Psoas muscle (tissue), 8 donors: ENCODE results near the gene LNX1. TPM values are rescaled to one million over a fixed set of nuclear protein-coding genes. Genes with fewer than 3 reads are reported as not detected.

Experiments
- ATAC-seq, 4 donors: fragments of 200-7000 bp; cut with Tn5 transposase; one replicate each; pipeline ENCODE4 v1.9.1; 2020; ENCODE audit warnings: moderate library complexity in 3 of 4, mild to moderate bottlenecking in 2 of 4
- DNase-seq, 2 donors: peaks; one replicate each; pipeline ENCODE4 v3.0.0-alpha.2; 2020
- H3K27ac ChIP-seq: fragments of 200-600 bp; one replicate; pipeline ENCODE4 v1.8.0; 2022
- H3K27me3 ChIP-seq, 3 donors: fragments of 200-600 bp in 1 of 3; one replicate each; pipeline versions ENCODE4 v1.6.1 to v1.8.0; 2013 to 2022; ENCODE audit warnings: low read length in 2 of 3, mild to moderate bottlenecking in 2 of 3, moderate library complexity in 1 of 3; ENCODE audit not compliant: insufficient read depth in 3 of 3
- H3K36me3 ChIP-seq, 2 donors: fragments of 200-600 bp in 1 of 2; one replicate each; pipeline versions ENCODE4 v1.6.1 to v1.8.0; 2013 to 2022; ENCODE audit warnings: low read depth in 1 of 2, mild to moderate bottlenecking in 1 of 2, moderate library complexity in 1 of 2; ENCODE audit not compliant: insufficient read depth in 1 of 2
- H3K4me1 ChIP-seq: fragments of 200-600 bp; one replicate; pipeline ENCODE4 v1.8.0; 2022
- H3K4me3 ChIP-seq: fragments of 200-600 bp; one replicate; pipeline ENCODE4 v1.8.0; 2022; ENCODE audit warnings: mild to moderate bottlenecking
- H3K9me3 ChIP-seq: fragments of 200-600 bp; one replicate; pipeline ENCODE4 v1.8.0; 2022
- WGBS, 3 donors: extraction: QIAGEN DNeasy Blood & Tissue Kit; methylation state at CpG; one replicate each; pipeline versions ENCODE4 v1.1.6 to v1.1.7; 2013; 5-methylcytosine and 5-hydroxymethylcytosine counted together
- intact Hi-C, 2 donors: fragments of 100-400 bp; cut with DNase I; formaldehyde crosslinking; loops; one replicate each; pipeline versions ENCODE4 v1.11.0 to v1.14.2; 2022
- polyA plus RNA-seq, 3 donors: library from polyadenylated mRNA; stranded (reverse); fragments of 200-250 nt; gene quantifications; one replicate each; pipeline ENCODE4 v1.2.3, GENCODE V29; 2013
- total RNA-seq, 4 donors: library from RNA; stranded (reverse); fragmentation: NEBNext Ultra II Directional in 2 of 4; extraction: Animal tissue kit (Norgen Biotek cat#: 25700) in 2 of 4; gene quantifications; one replicate each; pipeline versions ENCODE4 v1.2.1 to v1.2.4, GENCODE V29; 2021 to 2023
- TF ChIP-seq, protein P1 (sequence below): fragments of 200-600 bp; IDR thresholded peaks from one replicate; pipeline ENCODE4 v1.8.0; 2022; ENCODE audit warnings: antibody characterized with exemption
- donor health status: healthy with polysubstance abuse.
- donor health status: DM: no; HTN: no; CAD: no; lungs with moderate emphysema.
- donor health status: Bipolar disorder and iron deficiency.
- donor health status: healthy.
- donor health status: DM: yes; HTN: yes; CAD: no.
- donor health status: DM: no; HTN: no; CAD: no.
- donor health status: DM: no; HTN: no; CAD: no.
- donor health status: DM: yes; HTN: yes; CAD: no.

Gene LNX1
- total and polyA plus RNA-seq, 7 donors, result 2.1 to 13.9 (median 4.3) TPM

- Histone ChIP-seq H3K9me3 (no peaks in the 10 kb centered on the region), H3K4me3 (peak overlapping the region; percentile 31), H3K36me3 (no peaks in the 10 kb centered on the region), H3K4me1 (no peaks in the 10 kb centered on the region), H3K27ac (no peak overlapping the region), H3K27me3 (no peaks in the 10 kb centered on the region)
- TF ChIP-seq, protein P1, sequence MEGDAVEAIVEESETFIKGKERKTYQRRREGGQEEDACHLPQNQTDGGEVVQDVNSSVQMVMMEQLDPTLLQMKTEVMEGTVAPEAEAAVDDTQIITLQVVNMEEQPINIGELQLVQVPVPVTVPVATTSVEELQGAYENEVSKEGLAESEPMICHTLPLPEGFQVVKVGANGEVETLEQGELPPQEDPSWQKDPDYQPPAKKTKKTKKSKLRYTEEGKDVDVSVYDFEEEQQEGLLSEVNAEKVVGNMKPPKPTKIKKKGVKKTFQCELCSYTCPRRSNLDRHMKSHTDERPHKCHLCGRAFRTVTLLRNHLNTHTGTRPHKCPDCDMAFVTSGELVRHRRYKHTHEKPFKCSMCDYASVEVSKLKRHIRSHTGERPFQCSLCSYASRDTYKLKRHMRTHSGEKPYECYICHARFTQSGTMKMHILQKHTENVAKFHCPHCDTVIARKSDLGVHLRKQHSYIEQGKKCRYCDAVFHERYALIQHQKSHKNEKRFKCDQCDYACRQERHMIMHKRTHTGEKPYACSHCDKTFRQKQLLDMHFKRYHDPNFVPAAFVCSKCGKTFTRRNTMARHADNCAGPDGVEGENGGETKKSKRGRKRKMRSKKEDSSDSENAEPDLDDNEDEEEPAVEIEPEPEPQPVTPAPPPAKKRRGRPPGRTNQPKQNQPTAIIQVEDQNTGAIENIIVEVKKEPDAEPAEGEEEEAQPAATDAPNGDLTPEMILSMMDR, result no peak
- intact Hi-C loops, result no loop called here
- peak; percentile 38 to 62 for DNase-seq
- peak in 2 of 4 donors; percentile 47 to 54 for ATAC-seq
- 39 to 52% (median 48%) methylated on average over 20 of the region's 20 CpGs for WGBS, 3 donors
Observed at GRCh38 chr4:53592686-53593501, 1.6 kb upstream of the LNX1 start.

DNA sequence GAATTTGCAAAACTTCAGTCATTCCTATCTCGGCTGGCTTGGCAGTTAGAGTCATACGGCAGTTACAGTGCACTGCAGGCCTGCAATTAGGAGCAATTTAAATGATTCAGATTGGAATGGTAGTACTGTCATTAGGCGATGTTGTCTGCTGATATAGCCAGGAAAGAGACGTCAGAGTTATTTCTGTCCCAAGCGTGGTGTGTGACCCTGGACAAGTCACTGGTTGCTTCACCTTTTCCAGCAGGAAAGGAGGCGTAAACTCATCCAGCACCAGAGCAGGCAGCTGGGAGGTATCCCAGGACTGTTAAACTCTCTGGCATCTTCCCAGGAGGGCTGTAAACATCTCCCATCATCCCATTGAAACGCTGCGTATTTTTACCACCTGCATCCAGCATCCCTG is 836 bp upstream of the LNX1 start:
- Histone ChIP-seq H3K27me3 (no peaks in the 10 kb centered on the region), H3K4me3 (no peak overlapping the region), H3K4me1 (no peaks in the 10 kb centered on the region), H3K27ac (no peak overlapping the region), H3K36me3 (no peaks in the 10 kb centered on the region), H3K9me3 (no peaks in the 10 kb centered on the region)
- TF ChIP-seq, protein P1, result no peak
- 65 to 73% (median 68%) methylated on average over 8 of the region's 8 CpGs for WGBS, 3 donors
- ATAC-seq (no peak), DNase-seq (no peak)
- intact Hi-C loops, result no loop called here

DNA sequence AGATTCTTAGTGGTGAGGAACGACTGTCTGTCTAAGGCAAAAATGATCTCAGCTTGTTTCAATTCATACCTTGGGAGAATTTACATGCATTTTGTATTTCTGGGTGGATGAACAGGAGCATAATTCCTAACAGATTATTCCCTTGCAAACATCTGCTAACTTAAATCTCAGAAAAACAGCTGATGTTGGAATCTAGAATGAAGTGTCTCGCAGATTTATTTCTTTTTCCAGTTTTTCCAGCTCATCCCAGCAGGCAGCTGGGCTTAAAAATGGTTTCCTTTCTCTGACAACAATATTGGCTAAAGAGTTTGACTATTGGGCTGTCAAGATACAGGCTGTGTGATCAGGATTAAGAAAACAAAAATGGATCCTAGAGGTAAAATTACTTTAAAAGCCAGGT is 1.1 kb downstream of the LNX1 start:
- no peaks in the 10 kb centered on the region for H3K36me3 ChIP-seq
- ATAC-seq, result no peak
- WGBS, 3 donors, result 47 to 62% (median 50%) methylated on average over 2 of the region's 2 CpGs
- H3K9me3 ChIP-seq, result no peaks in the 10 kb centered on the region
- TF ChIP-seq, protein P1, result no peak
- DNase-seq, result no peak
- H3K4me3 ChIP-seq, result no peak overlapping the region
- H3K27me3 ChIP-seq, result no peaks in the 10 kb centered on the region
- no peak overlapping the region for H3K27ac ChIP-seq
- peaks cover 2% of the 10 kb centered on the region for H3K4me1 ChIP-seq
- intact Hi-C loops, result no loop called here

- intact Hi-C loops, result no loop called here
- Histone ChIP-seq H3K27me3 (no peaks in the 10 kb centered on the region), H3K36me3 (no peaks in the 10 kb centered on the region), H3K4me3 (no peak overlapping the region), H3K4me1 (peaks cover 2% of the 10 kb centered on the region), H3K27ac (no peak overlapping the region), H3K9me3 (no peaks in the 10 kb centered on the region)
- ATAC-seq (no peak), DNase-seq (no peak)
- TF ChIP-seq, protein P1, result no peak
- 64 to 79% (median 66%) methylated on average over 2 of the region's 2 CpGs for WGBS, 3 donors
Observed at GRCh38 chr4:53589511-53589910, 1.8 kb downstream of the LNX1 start.
